Glomerular visceral epithelial cell (primary cell): ENCODE measurements around the gene EYS.
"Not testable (repeated sequence)": the region's sequence is repeated elsewhere in the genome, so short reads cannot be mapped to it uniquely, and the experiment has no call there.

ENCODE experiments used
- DNase-seq: peaks from one replicate; pipeline ENCODE4 v3.0.0-alpha.2; 2016; ENCODE audit errors: extremely low spot score

EYS gene

DNA sequence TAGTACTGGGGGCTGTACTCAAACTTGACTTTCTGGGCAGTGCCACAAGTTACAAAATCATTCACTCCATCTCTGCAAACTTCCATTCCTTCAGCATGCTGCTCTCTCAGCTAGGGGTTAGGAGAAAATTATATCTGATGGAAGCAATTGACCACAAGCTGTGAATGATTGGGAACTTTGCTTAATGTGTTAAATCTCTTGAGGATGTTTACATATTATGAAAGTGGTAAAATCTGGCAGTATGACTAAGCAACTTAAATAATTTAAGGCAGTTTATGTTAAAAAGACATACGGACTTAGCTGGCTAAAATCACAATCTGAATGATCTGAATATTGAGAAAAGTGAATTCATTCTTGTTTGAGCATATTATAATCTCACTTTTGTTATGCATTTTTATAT, 1656.4 kb downstream of the EYS start:
- DNase-seq: no peak

DNA sequence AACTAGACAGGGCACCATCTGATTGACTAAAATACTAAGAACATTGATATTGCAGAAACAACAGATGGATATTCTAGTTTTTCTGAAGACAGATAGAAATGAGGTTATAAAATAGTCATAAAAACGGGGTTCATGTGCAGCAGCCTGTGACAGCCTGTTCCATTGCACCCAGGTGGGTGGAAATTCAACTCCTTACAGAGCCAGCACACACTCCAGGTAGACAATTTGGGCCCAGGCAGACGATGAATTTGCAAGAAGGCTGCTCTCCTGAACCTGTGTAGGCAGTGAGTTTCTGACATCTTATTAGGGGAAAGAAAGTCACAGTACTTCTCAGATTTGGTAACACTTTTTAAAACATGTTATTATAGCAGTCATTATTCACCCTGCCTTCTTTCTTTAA, 1657.3 kb downstream of the EYS start:
- no peak for DNase-seq

DNA sequence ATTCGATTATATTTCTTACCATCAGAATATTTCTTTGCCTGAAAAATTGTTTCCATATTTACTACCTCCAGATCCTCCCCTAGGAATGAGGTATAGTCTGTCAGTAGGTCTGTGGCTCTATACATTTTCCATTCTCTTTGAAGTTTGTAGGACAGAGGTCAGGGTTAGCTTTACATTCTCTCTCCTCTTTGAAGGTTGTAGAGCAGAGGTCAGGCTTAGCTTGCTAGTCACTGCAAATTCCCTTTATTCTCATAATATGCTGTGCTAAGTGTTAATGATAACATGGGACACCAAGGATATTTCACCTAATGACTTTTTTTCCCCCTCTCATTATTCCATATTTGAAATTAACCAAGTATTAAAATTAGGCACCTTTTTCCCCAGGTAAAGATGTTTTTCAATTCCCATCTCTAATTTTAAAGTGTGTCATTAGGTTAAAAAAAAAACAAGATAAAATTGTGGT, 1660.2 kb downstream of the EYS start:
- no peak for DNase-seq

DNA sequence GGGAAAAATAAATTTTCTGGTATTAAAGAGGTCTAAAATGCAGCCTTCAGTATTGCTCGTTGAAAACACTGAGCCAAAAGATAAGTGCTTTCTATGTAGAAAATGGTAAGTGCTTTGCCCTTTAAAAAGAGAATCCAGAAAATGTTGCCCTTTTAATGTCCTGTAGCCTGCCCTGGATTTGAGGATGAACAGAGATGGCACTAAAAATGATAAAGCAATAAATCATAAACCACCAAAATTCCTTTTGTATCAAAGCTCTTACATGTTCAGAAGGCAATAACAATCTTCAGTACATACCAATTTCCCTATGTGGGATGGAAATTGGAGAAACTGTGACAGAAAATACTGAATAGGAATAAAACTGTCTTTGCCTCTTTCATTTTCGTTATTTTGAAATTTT, 1665.7 kb downstream of the EYS start:
- DNase-seq: no peak

DNA sequence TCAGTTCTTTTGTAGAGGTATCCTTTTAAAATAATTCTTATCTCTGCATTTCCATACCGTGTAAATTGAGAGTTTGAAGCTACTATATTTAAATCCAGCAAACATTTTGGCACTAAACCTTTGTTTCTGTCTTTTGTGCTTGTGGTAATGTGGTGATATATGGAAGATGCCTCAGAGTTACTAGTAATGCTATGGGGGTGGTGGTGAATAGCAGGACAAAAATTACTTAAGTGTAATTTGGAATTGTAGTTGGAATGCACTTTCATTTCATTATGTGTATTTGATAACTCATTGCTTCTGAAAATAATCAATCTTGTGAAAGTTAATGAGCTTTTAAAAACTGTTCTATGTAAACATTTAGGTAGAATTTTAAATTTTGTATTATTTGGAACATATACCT, 1666.9 kb downstream of the EYS start:
- no peak for DNase-seq

DNA sequence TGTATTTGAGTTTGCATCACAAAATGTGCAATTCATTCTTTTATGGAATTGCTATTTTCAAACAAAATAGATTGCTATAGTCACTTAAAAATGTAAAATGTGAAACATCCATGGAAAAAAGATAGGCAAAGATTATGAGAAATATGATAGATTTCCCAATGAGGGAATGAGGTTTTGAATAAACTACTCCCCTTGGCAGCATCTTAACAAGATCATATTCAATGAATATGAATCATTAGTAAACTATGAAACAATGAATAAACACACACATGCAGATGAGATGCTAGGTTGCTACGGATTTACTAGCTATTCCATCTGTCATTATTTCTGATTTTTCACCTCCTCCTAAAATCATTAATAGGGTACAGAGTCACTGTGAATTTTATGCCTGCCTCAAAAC, 1669.6 kb downstream of the EYS start:
- no peak for DNase-seq

DNA sequence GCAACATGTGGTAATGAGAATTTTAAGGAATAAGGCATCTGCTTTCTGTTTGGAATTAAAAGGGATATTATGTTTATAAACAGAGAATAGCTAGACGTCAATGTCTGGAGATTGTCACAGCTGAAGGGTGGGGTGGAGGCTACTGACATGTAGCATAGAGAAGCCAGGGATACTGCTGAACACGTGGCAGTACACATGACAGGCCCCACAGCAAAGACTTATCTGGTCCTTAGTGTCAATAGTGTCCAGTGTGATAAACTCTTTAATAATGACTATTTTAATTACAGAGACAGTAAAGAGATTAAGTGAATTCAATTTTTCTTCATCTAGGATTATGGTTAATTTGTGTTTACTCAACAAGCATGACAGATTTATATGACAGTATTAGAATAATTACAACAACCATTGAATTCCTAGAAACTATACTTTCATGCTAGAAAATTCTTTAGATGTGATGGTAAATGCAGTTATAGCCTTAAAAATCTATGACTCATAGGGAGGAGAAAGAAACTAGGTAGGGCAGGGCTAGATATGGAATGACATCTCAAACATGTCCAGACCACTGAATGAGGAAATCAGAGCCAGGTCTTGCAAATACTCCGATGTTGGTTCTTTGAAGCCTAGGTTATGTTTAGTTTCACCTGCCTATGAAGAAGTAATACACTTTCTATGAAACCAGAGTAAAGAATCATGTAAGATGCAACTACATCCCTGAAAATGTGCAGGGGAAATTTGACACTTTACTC, 1671.9 kb downstream of the EYS start:
- peak; percentile 16 for DNase-seq

DNA sequence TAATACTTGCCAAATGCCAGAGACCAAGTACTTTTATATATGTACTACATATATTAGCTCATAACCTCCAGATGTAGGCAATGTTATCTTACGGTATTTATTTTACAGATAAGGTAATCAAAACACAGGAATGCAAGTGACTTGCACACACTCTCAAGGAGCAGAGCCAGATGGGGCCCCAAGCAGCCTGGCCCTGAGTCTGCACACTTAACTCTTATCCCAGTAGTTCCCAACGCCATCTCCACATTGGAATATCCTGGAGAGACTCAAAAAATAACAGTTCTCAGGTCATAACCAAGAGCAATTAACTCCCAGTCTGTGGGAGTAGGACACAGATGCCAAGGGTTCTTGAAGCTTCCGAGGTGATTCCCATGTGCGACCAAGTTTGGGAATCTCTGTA, 1672.7 kb downstream of the EYS start:
- DNase-seq: no peak

DNA sequence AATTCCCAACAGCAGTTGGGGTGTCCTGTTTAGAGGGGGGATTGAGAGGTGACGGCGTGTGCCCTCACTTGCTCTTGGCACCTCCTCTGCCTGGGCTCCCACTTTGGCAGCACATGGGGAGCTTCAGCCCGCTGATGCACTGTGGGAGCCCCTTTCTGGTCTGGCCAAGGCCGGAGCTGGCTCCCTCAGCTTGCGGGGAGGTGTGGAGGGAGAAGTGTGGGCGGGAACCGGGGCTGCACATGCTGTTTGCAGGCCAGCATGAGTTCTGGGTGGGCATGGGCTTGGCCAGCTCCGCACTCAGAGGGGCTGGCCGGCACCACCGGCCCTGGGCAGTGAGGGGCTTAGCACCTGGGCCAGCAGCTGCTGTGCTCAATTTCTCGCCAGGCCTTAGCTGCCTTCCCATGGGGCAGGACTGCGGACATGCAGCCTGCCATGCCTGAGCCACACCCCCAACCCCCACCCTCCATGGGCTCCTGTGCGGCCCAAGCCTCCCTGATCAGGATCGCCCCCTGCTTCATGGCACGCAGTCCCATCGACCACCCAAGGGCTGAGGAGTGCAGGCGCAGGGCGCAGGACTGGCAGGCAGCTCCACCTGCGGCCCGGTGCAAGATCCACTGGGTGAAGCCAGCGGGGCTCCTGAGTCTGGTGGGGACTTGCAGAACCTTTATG, 1675.9 kb downstream of the EYS start:
- not testable (repeated sequence) for DNase-seq

DNA sequence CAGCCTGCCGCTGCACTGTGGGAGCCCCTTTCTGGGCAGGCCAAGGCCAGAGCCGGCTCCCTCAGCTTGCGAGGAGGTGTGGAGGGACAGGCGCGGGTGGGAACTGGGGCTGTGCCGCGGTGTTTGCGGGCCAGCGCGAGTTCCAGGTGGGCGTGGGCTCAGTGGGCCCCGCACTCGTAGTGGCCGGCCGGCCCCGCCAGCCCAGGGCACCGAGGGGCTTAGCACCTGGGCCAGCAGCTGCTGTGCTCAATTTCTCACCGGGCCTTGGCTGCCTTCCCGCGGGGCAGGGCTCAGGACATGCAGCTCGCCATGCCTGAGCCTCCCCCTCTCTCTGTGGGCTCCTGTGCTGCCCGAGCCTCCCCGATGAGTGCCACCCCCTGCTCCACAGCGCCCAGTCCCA, 1683.3 kb downstream of the EYS start:
- no peak for DNase-seq

DNA sequence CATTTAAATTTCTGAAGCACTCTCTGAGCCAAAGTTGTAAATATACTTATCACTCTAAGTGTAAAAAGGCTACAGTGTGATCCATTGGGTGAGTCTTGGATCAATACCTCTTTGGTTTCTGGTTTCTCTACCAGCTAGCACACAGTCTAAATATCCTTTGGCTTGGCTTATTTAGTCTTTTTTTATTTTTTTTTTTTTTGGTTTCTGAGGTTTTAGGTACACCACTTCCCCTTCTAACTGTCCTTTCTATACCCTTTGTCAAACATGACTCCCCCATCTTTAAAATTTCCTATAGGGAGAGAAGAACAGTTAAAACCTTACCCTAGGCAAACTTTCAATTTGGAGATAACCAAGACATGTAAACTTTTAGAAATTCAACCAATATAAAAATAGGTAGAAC, 1692.4 kb downstream of the EYS start:
- no peak for DNase-seq

DNA sequence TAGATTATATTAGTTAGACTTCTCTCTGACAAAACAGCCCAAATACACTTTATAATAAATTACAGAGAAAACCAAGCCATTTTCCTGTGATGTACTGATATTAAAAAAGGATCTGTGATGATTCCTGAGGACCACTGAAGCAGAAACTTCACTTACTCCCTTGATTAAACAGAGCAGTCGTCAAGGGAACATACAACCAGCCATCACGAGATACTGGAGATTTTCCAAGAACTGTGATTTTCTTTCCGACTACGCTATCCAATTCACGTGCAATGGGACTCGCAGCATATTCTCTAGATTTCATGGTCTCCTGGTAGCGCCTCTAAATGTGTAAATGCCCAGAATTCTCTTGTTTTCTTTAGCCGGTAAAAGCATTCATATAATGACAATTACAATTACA, 1694.0 kb downstream of the EYS start:
- DNase-seq: peak; percentile 45

DNA sequence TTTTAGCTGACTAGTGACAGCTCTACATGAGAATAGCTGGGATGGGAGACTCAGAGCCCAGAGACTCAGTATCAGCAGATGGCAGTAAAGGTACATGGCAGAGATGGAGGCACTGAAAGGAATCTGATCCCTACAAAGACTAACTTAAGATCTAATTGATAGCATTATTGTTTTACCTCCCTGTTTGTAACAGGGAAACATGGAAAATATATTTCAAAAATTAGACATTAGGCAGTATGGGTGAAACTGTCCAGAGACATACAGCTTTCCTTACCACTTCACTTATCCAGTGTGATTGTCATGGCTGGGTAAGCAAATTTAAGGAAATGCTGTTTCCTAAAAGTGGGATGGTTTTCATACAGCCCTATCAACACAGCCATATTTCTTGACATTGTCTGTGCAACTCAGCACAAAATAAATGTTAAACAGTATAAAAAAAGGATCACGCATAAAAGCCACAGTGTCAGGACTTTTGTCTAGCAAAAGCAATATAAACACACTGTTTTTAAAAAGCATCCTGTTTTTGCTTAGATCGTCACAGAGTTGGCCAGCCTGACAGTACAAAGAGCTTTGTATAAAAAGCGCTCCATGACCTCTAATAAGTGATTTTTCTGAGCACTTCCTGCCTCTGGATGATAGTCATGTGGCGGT, 1694.5 kb downstream of the EYS start:
- DNase-seq: peak; percentile 67

DNA sequence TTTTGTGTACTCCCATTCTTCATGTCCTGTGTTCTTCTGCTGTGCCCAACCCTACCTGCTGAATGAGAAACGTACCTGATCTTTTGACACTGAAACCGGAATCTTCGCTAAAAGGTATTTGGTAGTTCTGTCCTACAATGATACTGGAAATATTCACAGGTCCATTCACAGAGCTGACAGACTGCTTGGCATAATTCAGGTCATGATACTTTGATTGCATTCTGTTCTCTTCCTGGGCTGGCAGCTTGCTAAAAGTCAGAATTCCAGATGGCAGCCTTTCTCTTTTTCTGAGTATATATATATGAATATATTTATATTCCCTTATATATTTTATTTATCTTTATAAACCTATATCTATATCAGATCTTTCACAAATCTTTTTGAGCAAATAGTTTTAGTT, 1696.4 kb downstream of the EYS start:
- no peak for DNase-seq

DNA sequence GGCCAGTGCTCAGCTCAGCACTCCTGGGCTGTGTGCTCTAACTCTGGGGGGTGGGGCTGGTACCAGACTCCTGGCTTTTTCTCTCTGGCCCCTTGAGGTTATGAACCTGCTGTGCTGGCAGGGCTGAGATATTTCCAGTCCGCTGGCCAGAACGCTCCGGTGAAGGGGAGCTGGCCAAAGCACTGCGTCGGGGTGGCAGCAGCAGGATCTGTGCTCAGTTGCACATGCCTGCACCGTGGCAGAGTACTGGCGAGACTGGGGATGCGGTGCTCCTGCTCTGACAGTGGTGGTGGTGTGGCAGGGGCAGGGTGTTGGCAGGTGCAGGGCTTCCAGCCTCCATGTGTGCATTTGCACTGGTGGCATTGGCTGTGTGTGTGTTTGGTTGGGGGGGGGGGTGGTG, 1697.0 kb downstream of the EYS start:
- DNase-seq: no peak

DNA sequence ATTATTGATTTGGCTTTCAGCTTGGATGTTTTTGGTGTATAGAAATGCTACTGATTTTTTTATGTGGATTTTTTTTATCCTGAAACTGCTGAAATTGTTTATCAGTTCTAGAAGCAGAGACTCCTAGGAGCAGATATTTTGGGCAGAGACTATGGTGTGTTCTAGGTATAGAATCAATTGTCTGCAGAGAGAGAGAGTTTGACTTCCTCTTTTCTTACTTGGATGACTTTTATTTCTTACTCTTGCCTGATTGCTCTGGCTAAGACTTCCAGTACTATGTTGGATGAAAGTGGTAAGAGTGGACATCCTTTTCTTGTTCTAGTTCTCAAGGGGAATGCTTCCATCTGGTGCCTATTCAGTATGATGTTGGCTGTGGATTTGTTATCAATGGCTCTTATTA, 1700.8 kb downstream of the EYS start:
- no peak for DNase-seq

DNA sequence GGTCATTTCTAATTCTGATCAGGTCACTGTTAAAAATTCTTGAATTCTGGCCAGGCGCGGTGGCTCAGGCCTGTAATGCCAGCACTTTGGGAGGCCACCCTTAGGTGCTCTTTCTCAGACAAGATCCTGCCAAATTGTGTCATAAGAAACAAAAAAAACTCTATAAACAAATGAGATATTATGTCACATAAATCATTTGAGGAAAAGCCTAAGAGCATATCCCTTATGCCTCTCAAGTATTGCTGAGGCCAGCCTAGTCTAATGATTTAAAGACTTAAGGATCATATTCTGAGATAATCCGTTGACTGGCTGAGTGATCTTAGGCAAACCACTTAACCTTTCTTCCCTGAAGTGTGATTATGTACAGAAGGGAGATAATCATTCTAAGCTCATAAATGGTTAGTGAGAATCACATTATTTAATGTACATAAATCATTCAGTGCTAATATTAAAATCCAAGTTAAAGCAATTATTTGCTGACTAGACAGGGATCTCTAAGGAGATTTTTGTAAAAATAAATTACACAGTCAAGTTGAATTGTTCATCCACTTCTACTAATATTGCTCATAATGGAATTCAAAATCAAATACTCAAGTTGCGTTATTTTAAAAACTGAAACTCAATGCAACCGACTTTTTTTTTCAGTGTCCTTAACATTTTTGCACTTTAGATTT, 1706.1 kb downstream of the EYS start:
- no peak for DNase-seq

DNA sequence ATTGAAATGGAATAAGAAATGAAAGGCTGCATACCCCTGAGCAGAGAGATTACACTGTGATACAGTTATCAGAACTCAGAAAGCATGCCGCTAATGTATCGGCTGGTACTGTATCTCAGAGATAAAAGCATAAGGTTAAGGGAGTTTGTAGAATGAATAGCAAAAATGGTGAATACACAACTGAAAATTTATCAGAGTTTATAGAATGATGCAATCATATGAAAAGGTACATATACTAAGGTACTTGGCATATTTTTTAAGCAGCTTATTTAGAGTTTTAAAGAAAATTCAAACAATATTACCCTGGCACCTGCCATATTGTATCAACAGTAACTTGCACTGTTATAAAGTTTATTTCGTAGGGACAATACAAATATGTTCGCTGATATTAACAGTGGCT, 1707.4 kb downstream of the EYS start:
- no peak for DNase-seq

DNA sequence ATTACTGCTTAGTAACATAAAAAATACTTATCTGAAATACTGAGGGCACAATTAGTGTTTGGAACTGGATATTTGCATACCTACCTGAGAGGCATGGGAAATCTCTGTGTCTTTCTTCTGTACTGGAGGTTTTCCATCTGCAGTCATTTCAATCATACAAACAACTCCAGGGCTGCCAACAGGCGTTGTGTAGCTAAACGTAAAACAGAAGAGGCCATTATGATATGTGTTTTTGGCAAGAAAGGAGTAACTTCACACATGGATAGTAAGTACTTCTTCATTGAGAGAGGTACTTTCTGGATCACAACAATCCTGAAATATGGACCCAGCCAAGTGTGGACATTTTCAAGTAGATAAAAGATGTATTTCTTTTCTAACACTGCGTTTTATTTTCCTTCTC, 1708.0 kb downstream of the EYS start:
- no peak for DNase-seq

DNA sequence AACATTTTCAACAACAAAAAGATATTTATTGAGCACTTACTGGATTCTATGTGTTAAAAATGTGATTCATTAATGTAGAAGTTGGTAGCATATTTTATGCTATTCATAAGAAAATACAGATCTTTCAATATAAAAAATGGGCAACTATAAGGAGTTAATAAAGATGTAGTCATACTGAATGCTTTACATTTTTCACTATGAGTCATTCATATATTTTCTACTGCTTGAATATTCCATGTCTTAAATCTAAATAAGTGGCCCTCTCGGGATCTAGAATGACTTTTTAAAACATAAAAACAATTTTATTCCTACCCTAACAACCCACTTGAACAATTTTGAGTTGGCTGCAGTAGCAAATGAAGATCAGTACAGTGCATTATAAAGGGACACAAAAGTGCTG, 1709.3 kb downstream of the EYS start:
- DNase-seq: no peak

DNA sequence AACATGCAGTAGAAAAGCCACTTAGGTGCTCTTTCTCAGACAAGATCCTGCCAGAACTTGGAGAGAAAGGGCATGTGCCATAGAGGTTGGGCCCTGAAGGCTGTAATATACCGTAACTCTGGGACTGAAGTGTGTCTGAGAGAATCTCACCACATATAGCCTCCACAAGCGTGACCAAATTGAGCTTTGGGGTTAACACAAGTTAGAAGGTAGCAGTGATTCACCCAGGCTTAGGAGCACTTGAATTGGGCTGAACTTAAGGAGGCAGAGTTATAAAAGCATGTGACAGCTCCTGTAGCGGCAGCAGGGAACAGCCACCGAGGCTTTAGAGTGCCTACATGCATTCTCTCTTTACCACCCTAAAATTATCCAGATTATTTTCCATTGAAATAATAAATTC, 1709.8 kb downstream of the EYS start:
- no peak for DNase-seq

DNA sequence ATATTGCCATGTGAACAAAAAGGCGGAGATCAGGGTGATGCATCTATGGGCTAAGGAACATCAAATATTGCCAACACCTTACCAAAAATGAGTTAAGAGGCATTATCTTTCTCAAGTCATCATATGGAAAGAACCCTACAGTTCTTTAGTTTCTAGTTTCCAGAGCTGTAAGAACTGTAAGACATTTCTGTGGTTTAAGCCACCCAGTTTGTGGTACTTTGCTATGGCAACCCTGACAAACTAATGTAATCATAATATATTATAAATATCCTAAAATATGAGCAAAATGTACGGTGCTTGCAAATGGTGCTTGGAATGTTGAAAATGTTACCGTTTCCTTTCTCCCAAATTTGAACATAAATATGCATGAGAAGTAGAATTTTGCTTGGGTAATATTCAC, 1721.8 kb downstream of the EYS start:
- DNase-seq: no peak

DNA sequence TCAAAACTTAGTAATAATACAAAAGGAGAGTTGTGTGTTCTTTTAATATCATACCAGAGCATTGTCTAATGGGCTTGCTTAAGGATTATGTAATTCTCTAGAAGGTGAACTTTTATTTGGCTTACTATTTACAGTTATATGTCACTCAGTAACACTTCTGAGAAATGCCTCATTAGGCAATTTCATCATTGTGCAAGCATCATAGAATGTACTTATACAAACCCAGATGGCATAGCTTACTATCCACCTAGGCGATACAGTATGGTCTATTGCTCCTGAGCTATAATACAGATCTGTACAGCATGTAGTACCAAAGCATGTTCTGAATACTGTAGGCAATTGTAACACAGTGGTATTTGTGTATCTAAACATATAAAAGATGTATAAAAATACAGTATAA, 1731.3 kb downstream of the EYS start:
- DNase-seq: peak; percentile 12
